GM18508 (cell line): Measurements from ENCODE around the gene KCTD17.
"Not testable (repeated sequence)": the region's sequence is repeated elsewhere in the genome, so short reads cannot be mapped to it uniquely, and the experiment has no call there.

Source experiments
- ATAC-seq: cut with Tn5 transposase; IDR thresholded peaks from one replicate; pipeline ENCODE4 v1.9.1; 2021; ENCODE audit warnings: moderate number of reproducible peaks; ENCODE audit not compliant: insufficient read depth, unreplicated experiment

Gene KCTD17

DNA sequence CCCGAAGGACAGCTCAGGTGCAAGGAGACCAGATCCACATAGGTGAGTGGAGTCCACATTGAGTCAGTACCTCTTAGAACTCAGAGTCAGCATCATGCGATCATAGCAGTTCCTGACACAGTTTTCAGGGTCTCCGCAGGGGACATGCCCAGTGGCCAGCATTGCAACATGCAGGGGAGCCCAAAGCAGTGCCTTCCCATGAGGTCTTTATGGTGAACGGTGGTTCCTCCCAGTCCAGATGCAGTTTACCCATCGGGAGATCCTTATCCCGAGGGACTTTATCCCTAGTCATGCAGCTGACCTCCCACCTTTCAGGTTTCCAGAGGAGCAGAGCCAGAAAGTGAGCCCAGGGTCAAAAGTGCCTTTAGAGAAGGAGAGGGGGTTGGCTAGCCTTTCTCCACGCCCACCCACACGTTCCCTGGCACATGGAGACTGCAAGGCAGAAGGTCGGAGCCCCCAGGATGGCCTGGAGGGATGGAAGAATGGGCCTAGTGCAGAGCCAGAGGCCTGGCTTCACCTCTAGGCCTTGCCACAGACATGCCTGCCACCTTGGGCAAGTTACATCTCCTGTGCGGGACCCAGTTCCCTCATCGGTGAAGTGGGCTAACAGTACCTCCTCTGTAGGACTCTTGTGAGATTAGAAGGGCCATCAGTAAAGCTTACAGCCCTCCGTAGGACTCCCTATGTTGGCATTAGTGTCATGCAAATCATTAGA lies 6.4 kb downstream of the KCTD17 start:
- ATAC-seq = no peak

- no peak for ATAC-seq
Observed at GRCh38 chr22:37058917-37059701, 7.6 kb downstream of the KCTD17 start.

- no peak for ATAC-seq
Observed at GRCh38 chr22:37059876-37060449, 8.4 kb downstream of the KCTD17 start.

DNA sequence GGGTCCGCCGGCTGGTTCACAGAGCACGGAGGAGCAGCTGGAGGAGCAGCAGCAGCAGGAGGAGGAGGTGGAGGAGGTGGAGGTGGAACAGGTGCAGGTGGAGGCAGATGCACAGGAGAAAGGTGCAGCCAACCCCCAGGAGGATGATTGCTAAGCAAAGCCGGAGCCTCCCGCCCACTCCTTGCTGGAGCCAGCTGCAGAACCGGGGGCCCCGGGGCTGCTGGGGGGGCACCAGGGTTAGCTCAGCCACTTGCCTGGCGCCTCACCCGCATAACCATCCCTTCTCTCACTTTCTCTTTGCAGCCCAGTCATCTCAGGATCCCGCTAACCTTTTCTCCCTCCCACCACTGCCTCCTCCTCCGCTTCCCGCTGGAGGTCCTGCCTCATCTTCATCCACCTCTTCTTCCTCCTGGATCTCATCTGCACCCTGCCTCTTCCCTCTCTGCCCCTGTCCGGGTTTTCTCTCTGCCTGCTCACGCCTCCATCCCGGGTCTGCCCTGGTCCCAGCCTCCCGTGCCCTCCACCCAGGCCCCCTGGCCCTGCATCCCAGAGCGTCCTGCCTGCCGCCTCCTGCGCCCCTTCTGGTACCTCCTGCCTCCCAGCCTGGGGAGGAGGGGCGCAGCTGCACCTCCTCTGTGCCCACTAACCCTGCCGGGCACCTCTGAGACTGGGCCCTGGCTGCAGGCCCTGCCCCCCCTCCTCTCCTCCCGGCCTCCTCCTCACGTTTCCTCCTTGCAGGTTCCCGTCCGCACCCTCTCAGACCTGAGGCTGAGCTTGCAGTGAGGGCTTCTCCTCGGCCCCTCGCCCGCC lies 9.5 kb downstream of the KCTD17 start:
- no peak for ATAC-seq

DNA sequence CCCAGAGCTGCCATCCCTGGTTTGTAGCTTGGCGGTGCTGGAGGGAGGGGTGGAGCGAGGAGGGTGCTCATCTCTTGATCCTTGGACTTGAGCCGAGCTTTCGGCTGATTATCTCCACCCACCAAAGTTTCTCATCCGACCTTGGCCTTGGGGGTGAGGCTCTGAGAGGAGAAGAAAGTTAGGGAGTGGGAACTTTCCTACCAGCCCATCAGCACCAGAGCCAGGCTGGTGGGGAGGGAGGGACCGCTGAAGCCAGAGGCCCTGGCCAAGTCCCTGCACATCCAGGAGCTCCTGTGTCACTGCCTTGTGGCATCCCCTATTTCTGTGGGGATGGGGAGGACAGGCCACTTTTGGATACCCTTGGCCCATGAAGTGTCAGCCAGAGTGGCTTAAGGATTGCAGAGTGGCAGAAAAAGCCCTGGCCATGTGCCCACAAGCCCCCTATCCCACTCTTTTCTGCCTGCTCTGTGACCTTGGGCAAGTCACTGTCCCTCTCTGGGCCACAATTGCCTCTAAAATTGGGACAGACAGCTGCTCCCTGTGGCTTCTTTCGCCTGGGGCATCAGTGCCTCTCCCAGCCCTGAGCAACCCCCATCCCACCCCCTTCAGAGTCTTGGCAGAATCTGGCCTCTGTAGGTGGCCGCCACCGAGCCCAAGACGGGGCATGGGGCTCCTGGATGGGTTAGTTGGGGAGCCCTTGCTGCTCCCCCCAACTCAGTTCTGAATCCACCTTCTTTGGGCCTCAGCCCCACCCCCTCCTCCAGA lies 10.3 kb downstream of the KCTD17 start:
- no peak for ATAC-seq

DNA sequence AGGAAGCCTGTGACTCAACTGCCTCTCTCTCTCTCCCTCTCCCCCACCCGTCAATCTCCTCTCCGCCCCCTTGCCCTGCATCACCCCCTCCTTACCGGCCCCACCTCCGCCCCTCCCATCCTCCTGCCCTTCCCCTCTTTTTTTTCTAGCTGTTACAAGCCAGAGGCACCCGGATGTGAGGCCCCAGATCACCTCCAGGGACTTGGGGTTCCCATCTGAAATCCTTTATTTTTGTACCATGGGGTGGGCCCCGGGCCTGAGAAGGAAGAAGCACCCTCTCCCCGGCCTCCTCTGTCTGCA lies 10.8 kb downstream of the KCTD17 start:
- ATAC-seq = no peak

GRCh38 chr22:37062702-37063381 lies 11.3 kb downstream of the KCTD17 start:
- ATAC-seq = no peak

- no peak for ATAC-seq
Observed at GRCh38 chr22:37063431-37064420, 12.2 kb downstream of the KCTD17 start.

- no peak for ATAC-seq
Observed at GRCh38 chr22:37064553-37064952, 13.0 kb downstream of the KCTD17 start.

DNA sequence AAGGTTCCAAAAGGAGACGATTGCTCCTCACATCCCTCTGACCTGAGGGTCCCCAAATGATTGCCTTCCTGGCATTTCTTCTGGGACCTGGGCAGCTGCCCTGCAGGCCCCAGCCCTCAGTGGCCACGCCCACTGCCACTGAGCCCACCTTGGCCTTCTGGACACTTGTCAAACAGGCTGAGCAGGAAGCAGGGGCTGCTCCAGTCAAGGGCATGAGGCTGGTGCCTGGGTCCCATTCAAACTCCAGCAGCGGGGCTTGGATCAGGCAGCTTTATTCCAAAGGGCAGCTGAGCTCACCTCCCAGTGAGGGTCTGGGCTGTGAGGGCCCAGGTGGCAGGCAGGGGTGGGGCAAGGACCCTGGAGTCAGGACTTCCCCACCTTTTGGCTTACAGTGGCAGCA lies 13.6 kb downstream of the KCTD17 start:
- ATAC-seq = no peak

DNA sequence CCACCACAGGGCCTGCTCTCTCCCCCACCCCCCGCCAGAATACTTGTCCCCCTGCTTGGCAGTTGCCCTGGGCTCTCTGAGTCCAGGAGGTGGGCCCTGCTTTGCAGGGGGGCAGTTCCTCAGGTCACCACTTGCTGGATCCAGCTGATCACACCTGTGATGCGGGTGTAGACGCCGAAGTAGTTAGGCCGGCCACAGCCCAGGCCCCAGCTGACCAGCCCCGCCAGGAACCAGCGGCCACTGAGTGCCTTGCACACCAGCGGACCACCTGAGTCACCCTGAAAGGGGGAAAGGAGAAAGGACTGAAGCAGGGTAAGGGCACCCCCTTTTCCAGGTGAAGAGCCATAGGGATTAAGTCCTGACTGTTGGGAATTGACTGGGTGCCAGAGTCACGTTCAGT lies 14.4 kb downstream of the KCTD17 start:
- ATAC-seq = no peak

GRCh38 chr22:37067428-37067827 lies 15.9 kb downstream of the KCTD17 start:
- no peak for ATAC-seq

DNA sequence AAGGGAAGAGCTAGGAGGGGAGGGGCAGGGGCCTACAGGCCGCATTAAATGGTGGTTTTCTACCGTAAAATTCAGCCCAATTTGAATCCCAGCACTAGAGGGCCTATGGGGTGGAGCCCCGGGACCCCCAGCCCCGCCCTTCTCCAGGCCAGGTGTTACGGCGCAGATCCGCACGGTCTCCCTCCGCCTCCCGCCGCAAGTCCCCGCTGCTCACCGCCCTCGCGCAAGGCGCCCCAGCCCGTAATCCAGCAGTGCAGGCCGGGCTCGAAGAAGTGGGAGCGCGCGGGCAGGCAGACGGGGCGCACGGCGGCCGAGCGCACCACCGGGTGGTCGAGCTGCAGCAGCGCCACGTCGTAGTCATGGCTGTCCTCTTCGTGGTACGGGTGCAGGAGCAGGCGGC lies 17.3 kb downstream of the KCTD17 start:
- no peak for ATAC-seq

- no peak for ATAC-seq
Observed at GRCh38 chr22:37069319-37069718, 17.8 kb downstream of the KCTD17 start.

DNA sequence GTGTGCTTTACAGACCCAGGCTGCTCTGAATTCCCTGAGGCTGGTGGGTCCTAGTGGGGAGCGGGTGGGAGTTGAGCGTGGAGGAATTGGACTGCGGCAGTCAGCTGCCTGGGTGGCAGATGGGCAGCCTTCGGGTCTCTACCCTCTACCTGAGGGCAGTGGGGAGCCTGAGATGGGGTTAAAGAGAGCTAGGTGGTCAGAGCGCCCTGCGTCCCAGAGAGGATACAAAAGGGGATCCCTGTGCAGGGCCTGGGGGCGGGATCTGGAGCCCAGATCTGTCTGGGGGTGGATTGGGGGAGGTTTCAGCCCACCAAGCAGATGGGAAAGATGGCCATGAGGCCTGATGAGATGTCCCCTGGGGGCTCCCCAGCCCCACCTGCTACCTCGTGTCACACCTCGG lies 18.2 kb downstream of the KCTD17 start:
- no peak for ATAC-seq

DNA sequence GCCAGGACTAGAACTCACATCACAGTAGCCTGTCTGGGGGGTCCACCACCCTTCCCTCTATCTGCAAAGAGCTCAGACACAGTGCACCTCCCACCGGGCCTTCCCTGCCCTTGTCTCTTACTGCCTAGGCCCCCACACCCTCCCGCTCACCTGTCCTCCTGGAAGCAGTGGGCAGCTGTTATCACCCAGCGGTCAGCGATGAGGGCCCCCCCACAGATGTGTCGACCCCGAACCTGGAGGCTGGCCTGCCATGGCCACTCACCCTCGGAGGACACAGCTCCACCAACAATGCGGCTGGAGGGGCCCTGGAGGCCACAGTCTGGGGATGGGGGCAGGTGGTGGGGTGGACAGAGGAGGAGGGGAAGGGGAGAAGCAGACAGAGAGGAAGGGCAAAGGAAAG lies 18.8 kb downstream of the KCTD17 start:
- ATAC-seq = no peak

GRCh38 chr22:37070744-37071143 lies 19.2 kb downstream of the KCTD17 start:
- ATAC-seq = no peak

DNA sequence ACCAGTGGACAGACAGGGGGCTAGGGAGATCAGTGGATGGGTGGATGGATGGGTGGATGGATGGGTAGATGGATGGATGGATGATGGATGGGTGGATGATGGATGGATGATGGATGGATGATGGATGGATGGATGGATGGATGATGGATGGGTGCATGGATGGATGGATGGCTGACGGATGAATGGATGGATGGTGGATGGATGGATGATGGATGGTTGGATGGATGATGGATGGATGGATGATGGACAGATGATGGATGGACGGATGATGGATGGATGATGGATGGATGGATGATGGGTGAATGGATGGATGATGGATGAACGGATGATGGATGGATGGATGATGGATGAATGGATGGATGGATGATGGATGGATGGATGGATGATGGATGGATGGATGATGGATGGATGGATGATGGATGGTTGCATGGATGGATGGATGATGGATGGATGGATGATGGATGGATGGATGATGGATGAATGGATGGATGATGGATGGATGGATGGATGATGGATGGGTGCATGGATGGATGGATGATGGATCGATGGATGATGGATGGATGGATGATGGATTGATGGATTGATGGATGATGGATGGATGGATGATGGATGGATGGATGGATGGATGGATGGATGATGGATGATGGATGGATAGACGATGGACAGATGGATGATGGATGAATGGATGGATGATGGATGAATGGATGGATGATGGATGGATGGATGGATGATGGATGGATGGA lies 20.5 kb downstream of the KCTD17 start:
- ATAC-seq = not testable (repeated sequence)
